Duodenal mucosa (tissue), 2 donors: ENCODE measurements around the gene CARHSP1.
"Not testable (repeated sequence)": the region's sequence is repeated elsewhere in the genome, so short reads cannot be mapped to it uniquely, and the experiment has no call there.

ENCODE experiments used
- H3K27ac ChIP-seq: one replicate; pipeline ENCODE4 v1.7.0; 2013; ENCODE audit warnings: low read depth, low read length
- H3K27me3 ChIP-seq, 2 donors: one replicate each; pipeline ENCODE4 v1.7.0; 2013; ENCODE audit warnings: low read length in 2 of 2, control low read depth in 1 of 2; ENCODE audit not compliant: insufficient read depth in 2 of 2, control insufficient read depth in 1 of 2
- H3K36me3 ChIP-seq, 2 donors: one replicate each; pipeline ENCODE4 v1.7.0; 2013; ENCODE audit warnings: low read length in 2 of 2, control low read depth in 1 of 2; ENCODE audit not compliant: insufficient read depth in 2 of 2, control insufficient read depth in 1 of 2
- H3K4me1 ChIP-seq, 2 donors: one replicate each; pipeline ENCODE4 v1.7.0; 2013; ENCODE audit warnings: low read length in 2 of 2, control low read depth in 1 of 2; ENCODE audit not compliant: insufficient read depth in 2 of 2, control insufficient read depth in 1 of 2
- H3K4me3 ChIP-seq, 2 donors: one replicate each; pipeline ENCODE4 v1.7.0; 2013; ENCODE audit warnings: low read length in 2 of 2, low read depth in 1 of 2
- H3K9ac ChIP-seq, 2 donors: one replicate each; pipeline ENCODE4 v1.7.0; 2013; ENCODE audit warnings: low read length in 2 of 2, low read depth in 1 of 2
- H3K9me3 ChIP-seq, 2 donors: one replicate each; pipeline ENCODE4 v1.7.0; 2013; ENCODE audit warnings: low read length in 2 of 2, control low read depth in 1 of 2; ENCODE audit not compliant: control insufficient read depth in 1 of 2

Gene CARHSP1

GRCh38 chr16:8872967-8873865, 4.4 kb upstream of the CARHSP1 start:
- Histone ChIP-seq H3K4me1 (peaks cover 5 to 13% of the 10 kb centered on the region in 2 donors), H3K36me3 (no peaks in the 10 kb centered on the region), H3K9ac (no peak overlapping the region), H3K9me3 (no peaks in the 10 kb centered on the region), H3K27me3 (no peaks in the 10 kb centered on the region), H3K4me3 (no peak overlapping the region), H3K27ac (no peak overlapping the region)

- no peak overlapping the region for H3K27ac ChIP-seq
- no peak overlapping the region for H3K9ac ChIP-seq
- H3K4me1 ChIP-seq: peaks cover 15 to 21% of the 10 kb centered on the region in 2 donors
- H3K27me3 ChIP-seq: no peaks in the 10 kb centered on the region
- H3K9me3 ChIP-seq: no peaks in the 10 kb centered on the region
- no peaks in the 10 kb centered on the region for H3K36me3 ChIP-seq
- no peak overlapping the region for H3K4me3 ChIP-seq
Measured at GRCh38 chr16:8872071-8872470, 3.3 kb upstream of the CARHSP1 start.

GRCh38 chr16:8869988-8870241, 1.1 kb upstream of the CARHSP1 start:
- peaks cover 31 to 34% of the 10 kb centered on the region in 2 donors for H3K4me1 ChIP-seq
- not testable (repeated sequence) for H3K27me3 ChIP-seq, H3K27ac ChIP-seq, H3K36me3 ChIP-seq, H3K4me3 ChIP-seq, H3K9me3 ChIP-seq, H3K9ac ChIP-seq

- H3K4me3 ChIP-seq: peak overlapping the region; percentile 68 to 72
- no peaks in the 10 kb centered on the region for H3K27me3 ChIP-seq
- H3K9me3 ChIP-seq: no peaks in the 10 kb centered on the region
- peak overlapping the region; percentile 54 to 57 for H3K9ac ChIP-seq
- H3K36me3 ChIP-seq: no peaks in the 10 kb centered on the region
- H3K4me1 ChIP-seq: peaks cover 36 to 40% of the 10 kb centered on the region in 2 donors
- no peak overlapping the region for H3K27ac ChIP-seq
Measured at GRCh38 chr16:8869212-8869987, 594 bp upstream of the CARHSP1 start.

- H3K9me3 ChIP-seq: no peaks in the 10 kb centered on the region
- peaks cover 0 to 3% of the 10 kb centered on the region in 2 donors for H3K36me3 ChIP-seq
- no peaks in the 10 kb centered on the region for H3K27me3 ChIP-seq
- peak overlapping the region; percentile 89 to 94 for H3K4me3 ChIP-seq
- H3K9ac ChIP-seq: peak overlapping the region; percentile 70 to 73
- H3K4me1 ChIP-seq: peaks cover 51 to 54% of the 10 kb centered on the region in 2 donors
- peak overlapping the region; percentile 20 for H3K27ac ChIP-seq
Measured at GRCh38 chr16:8867932-8868415, 832 bp downstream of the CARHSP1 start.

GRCh38 chr16:8867216-8867931, 1.4 kb downstream of the CARHSP1 start:
- Histone ChIP-seq H3K9ac (peak overlapping the region; percentile 70 to 73), H3K9me3 (no peaks in the 10 kb centered on the region), H3K27me3 (no peaks in the 10 kb centered on the region), H3K4me1 (peaks cover 57 to 60% of the 10 kb centered on the region in 2 donors), H3K27ac (no peak overlapping the region), H3K4me3 (peak overlapping the region; percentile 89 to 94), H3K36me3 (peaks cover 0 to 3% of the 10 kb centered on the region in 2 donors)

- H3K27me3 ChIP-seq: no peaks in the 10 kb centered on the region
- no peak overlapping the region for H3K27ac ChIP-seq
- peaks cover 61% of the 10 kb centered on the region in 2 donors for H3K4me1 ChIP-seq
- peaks cover 0 to 3% of the 10 kb centered on the region in 2 donors for H3K36me3 ChIP-seq
- no peaks in the 10 kb centered on the region for H3K9me3 ChIP-seq
- peak overlapping the region; percentile 70 to 73 for H3K9ac ChIP-seq
- H3K4me3 ChIP-seq: peak overlapping the region; percentile 89 to 94
Measured at GRCh38 chr16:8866884-8867215, 2.0 kb downstream of the CARHSP1 start.

- Histone ChIP-seq H3K9ac (peak overlapping the region; percentile 70 to 73), H3K4me3 (peak overlapping the region; percentile 89 to 94), H3K9me3 (no peaks in the 10 kb centered on the region), H3K27me3 (no peaks in the 10 kb centered on the region), H3K4me1 (peaks cover 61% of the 10 kb centered on the region in 2 donors), H3K27ac (no peak overlapping the region), H3K36me3 (peaks cover 0 to 3% of the 10 kb centered on the region in 2 donors)
Measured at GRCh38 chr16:8866118-8866883, 2.5 kb downstream of the CARHSP1 start.

GRCh38 chr16:8865145-8865882, 3.5 kb downstream of the CARHSP1 start:
- H3K27me3 ChIP-seq: no peaks in the 10 kb centered on the region
- H3K4me3 ChIP-seq: no peak overlapping the region
- no peak overlapping the region for H3K27ac ChIP-seq
- H3K4me1 ChIP-seq: peaks cover 55% of the 10 kb centered on the region in 2 donors
- H3K9me3 ChIP-seq: no peaks in the 10 kb centered on the region
- peaks cover 0 to 3% of the 10 kb centered on the region in 2 donors for H3K36me3 ChIP-seq
- no peak overlapping the region for H3K9ac ChIP-seq
